MM.1S (cell line): ENCODE measurements around the gene MYF5.

Source experiments
- DNase-seq: peaks from one replicate; pipeline ENCODE4 v3.0.0-alpha.2; 2015
- H2AFZ ChIP-seq: fragments of 300-600 bp; sonication (generic); 2 replicates; pipeline ENCODE4 v1.6.0; 2016; ENCODE audit warnings: antibody characterized with exemption, low read length
- H3F3A ChIP-seq: fragments of 300-600 bp; sonication (generic); 2 replicates; pipeline ENCODE4 v1.6.1; 2016; ENCODE audit warnings: mild to moderate bottlenecking, antibody characterized with exemption, low read length, moderate library complexity, mixed read lengths; ENCODE audit not compliant: insufficient read depth
- H3K27ac ChIP-seq: fragments of 300-600 bp; sonication (generic); 2 replicates; pipeline ENCODE4 v1.5.1; 2016; ENCODE audit warnings: mild to moderate bottlenecking, low read length
- H3K27me3 ChIP-seq: fragments of 300-600 bp; sonication (generic); replicated peaks from 2 replicates; pipeline ENCODE4 v1.6.0; 2016; ENCODE audit warnings: low read length; ENCODE audit not compliant: insufficient read depth
- H3K36me3 ChIP-seq: fragments of 300-600 bp; sonication (generic); replicated peaks from 2 replicates; pipeline ENCODE4 v1.6.1; 2016; ENCODE audit warnings: mild to moderate bottlenecking, low read length, mixed read lengths; ENCODE audit not compliant: insufficient read depth
- H3K4me1 ChIP-seq: fragments of 300-600 bp; sonication (generic); 2 replicates; pipeline ENCODE4 v1.6.1; 2016; ENCODE audit warnings: low read length, mixed read lengths
- H3K4me2 ChIP-seq: fragments of 300-600 bp; sonication (generic); 2 replicates; pipeline ENCODE4 v1.6.0; 2016; ENCODE audit warnings: low read depth, low read length
- H3K4me3 ChIP-seq: fragments of 300-600 bp; sonication (generic); 2 replicates; pipeline ENCODE4 v1.5.1; 2016; ENCODE audit warnings: low read length, mixed read lengths
- H3K79me2 ChIP-seq: fragments of 300-600 bp; sonication (generic); 2 replicates; pipeline ENCODE4 v1.6.1; 2016; ENCODE audit warnings: mixed run types, low read length, mixed read lengths
- H3K9ac ChIP-seq: fragments of 300-600 bp; sonication (generic); 2 replicates; pipeline ENCODE4 v1.6.1; 2016; ENCODE audit warnings: low read length, mixed read lengths
- H3K9me2 ChIP-seq: fragments of 300-600 bp; sonication (generic); replicated peaks from 2 replicates; pipeline ENCODE4 v1.6.1; 2016; ENCODE audit warnings: mild to moderate bottlenecking, low read length, mixed read lengths; ENCODE audit not compliant: insufficient read depth
- H3K9me3 ChIP-seq: fragments of 300-600 bp; sonication (generic); replicated peaks from 2 replicates; pipeline ENCODE4 v1.6.1; 2016; ENCODE audit warnings: mild to moderate bottlenecking, low read length, mixed read lengths; ENCODE audit not compliant: insufficient read depth
- H4K20me1 ChIP-seq: fragments of 300-600 bp; sonication (generic); 2 replicates; pipeline ENCODE4 v1.6.1; 2016; ENCODE audit warnings: mild to moderate bottlenecking, low read length, moderate library complexity, mixed read lengths; ENCODE audit not compliant: insufficient read depth
- CTCF ChIP-seq: fragments of 300-600 bp; sonication (generic); IDR thresholded peaks from 2 replicates; pipeline ENCODE4 v1.5.1; 2016; ENCODE audit warnings: antibody characterized with exemption, low read length, mixed read lengths
- EZH2 ChIP-seq: fragments of 300-600 bp; sonication (generic); optimal IDR thresholded peaks from 2 replicates; pipeline ENCODE3; 2017; ENCODE audit warnings: low read depth, mild to moderate bottlenecking, antibody characterized with exemption, low read length, mixed read lengths
- EZH2phosphoT487 ChIP-seq: fragments of 300-600 bp; sonication (generic); IDR thresholded peaks from 2 replicates; pipeline ENCODE4 v1.6.1; 2018; ENCODE audit warnings: antibody characterized with exemption, low read length

The MYF5 gene

GRCh38 chr12:80707126-80707829 is 9.4 kb upstream of the MYF5 start, which contains the start of gene MYF6:
Gene MYF6 (plus strand): TSS chr12:80707634. CDS start chr12:80707720, 86 bp downstream.
- DNase-seq: no peak
- no peak for TF ChIP-seq EZH2phosphoT487
- H3K9me2 ChIP-seq: no peaks in the 10 kb centered on the region
- H4K20me1 ChIP-seq: no peaks in the 10 kb centered on the region
- no peaks in the 10 kb centered on the region for H3K36me3 ChIP-seq
- no peak within 1 kb of the TSS for H3K27ac ChIP-seq
- H3K4me2 ChIP-seq: no peak within 1 kb of the TSS
- no peaks in the 10 kb centered on the region for H3K27me3 ChIP-seq
- H3K9me3 ChIP-seq: no peaks in the 10 kb centered on the region
- H3K4me1 ChIP-seq: peaks cover 10% of the 10 kb centered on the region
- H3K79me2 ChIP-seq: no peaks in the 10 kb centered on the region
- no peak within 1 kb of the TSS for H3K4me3 ChIP-seq
- H3K9ac ChIP-seq: no peak within 1 kb of the TSS
- peaks cover 18% of the 10 kb centered on the region for H3F3A ChIP-seq
- H2AFZ ChIP-seq: no peak within 1 kb of the TSS

- no peaks in the 10 kb centered on the region for H3K36me3 ChIP-seq
- DNase-seq: no peak
- no peak overlapping the region for H2AFZ ChIP-seq
- H3K9me3 ChIP-seq: no peaks in the 10 kb centered on the region
- H3K79me2 ChIP-seq: no peaks in the 10 kb centered on the region
- H3K4me3 ChIP-seq: no peak overlapping the region
- H3K4me1 ChIP-seq: peaks cover 10% of the 10 kb centered on the region; the same call in 1 of the 2 replicates
- no peak overlapping the region for H3K4me2 ChIP-seq
- no peak overlapping the region for H3K27ac ChIP-seq
- H4K20me1 ChIP-seq: no peaks in the 10 kb centered on the region
- peaks cover 12% of the 10 kb centered on the region for H3F3A ChIP-seq
- TF ChIP-seq EZH2phosphoT487: no peak
- no peak for TF ChIP-seq EZH2
- no peak for TF ChIP-seq CTCF
- H3K9ac ChIP-seq: no peak overlapping the region
- H3K9me2 ChIP-seq: no peaks in the 10 kb centered on the region
- no peaks in the 10 kb centered on the region for H3K27me3 ChIP-seq
These were observed 8.9 kb upstream of the MYF5 start for GRCh38 chr12:80707830-80708258.

- Histone ChIP-seq H3K4me1 (peaks cover 8% of the 10 kb centered on the region; the same call in 1 of the 2 replicates), H3K4me3 (no peak overlapping the region), H3K9me3 (no peaks in the 10 kb centered on the region), H3K79me2 (no peaks in the 10 kb centered on the region), H3F3A (peaks cover 6% of the 10 kb centered on the region), H3K36me3 (no peaks in the 10 kb centered on the region), H4K20me1 (no peaks in the 10 kb centered on the region), H2AFZ (no peak overlapping the region), H3K27ac (no peak overlapping the region), H3K4me2 (no peak overlapping the region), H3K27me3 (no peaks in the 10 kb centered on the region), H3K9ac (no peak overlapping the region), H3K9me2 (no peaks in the 10 kb centered on the region)
- TF ChIP-seq EZH2 (no peak), EZH2phosphoT487 (no peak), CTCF (no peak)
- DNase-seq: no peak
These were observed 8.3 kb upstream of the MYF5 start for GRCh38 chr12:80708259-80708974.
